Central memory CD8-positive, alpha-beta T cell (primary cell): Measurements from ENCODE around the gene OR14K1.
"Not testable (repeated sequence)": the region's sequence is repeated elsewhere in the genome, so short reads cannot be mapped to it uniquely, and the experiment has no call there.

Experiments
- ATAC-seq: fragments of 150-1000 bp; cut with Tn5 transposase; replicated peaks from 2 replicates; pipeline ENCODE4 v1.10.0; 2022; ENCODE audit warnings: mild to moderate bottlenecking, moderate FRiP score, moderate number of reproducible peaks; ENCODE audit not compliant: poor library complexity, severe bottlenecking; ENCODE audit errors: extremely low read depth
- DNase-seq, 2 donors: peaks; one replicate each; pipeline ENCODE4 v3.0.0; 2021; ENCODE audit warnings: low spot score in 2 of 2
- H3K27ac Mint-ChIP-seq: one replicate; pipeline ENCODE4 v1.8.0; 2022; ENCODE audit warnings: low read depth, mild to moderate bottlenecking, moderate library complexity, mixed read lengths
- H3K27me3 Mint-ChIP-seq: one replicate; pipeline ENCODE4 v1.8.0; 2022; ENCODE audit warnings: mixed read lengths
- H3K36me3 Mint-ChIP-seq: one replicate; pipeline ENCODE4 v1.8.0; 2022; ENCODE audit warnings: mild to moderate bottlenecking, moderate library complexity, mixed read lengths; ENCODE audit not compliant: insufficient read depth
- H3K4me1 Mint-ChIP-seq: one replicate; pipeline ENCODE4 v1.8.0; 2022; ENCODE audit warnings: mixed read lengths
- H3K4me3 Mint-ChIP-seq: one replicate; pipeline ENCODE4 v1.8.0; 2022; ENCODE audit warnings: mild to moderate bottlenecking, moderate library complexity, mixed read lengths
- H3K9me3 Mint-ChIP-seq: one replicate; pipeline ENCODE4 v1.8.0; 2022; ENCODE audit warnings: mixed read lengths

Gene OR14K1

GRCh38 chr1:247738315-247738714 is at the start of gene OR14K1:
Gene OR14K1, plus strand, starts transcription at chr1:247738615. Its CDS starts 0 bp downstream, at chr1:247738615.
- no peaks in the 10 kb centered on the region for H3K36me3 Mint-ChIP-seq
- H3K4me3 Mint-ChIP-seq = no peak within 1 kb of the TSS
- DNase-seq (no peak), ATAC-seq (no peak)
- no peaks in the 10 kb centered on the region for H3K4me1 Mint-ChIP-seq
- no peak within 1 kb of the TSS for H3K27ac Mint-ChIP-seq
- no peaks in the 10 kb centered on the region for H3K27me3 Mint-ChIP-seq
- H3K9me3 Mint-ChIP-seq = no peaks in the 10 kb centered on the region

GRCh38 chr1:247701338-247701737 is 37.1 kb upstream of the OR14K1 start:
- Mint-ChIP-seq H3K4me1 (no peaks in the 10 kb centered on the region), H3K27me3 (no peaks in the 10 kb centered on the region), H3K27ac (no peak overlapping the region), H3K4me3 (no peak overlapping the region), H3K9me3 (peaks cover 6% of the 10 kb centered on the region), H3K36me3 (no peaks in the 10 kb centered on the region)
- ATAC-seq (no peak), DNase-seq (no peak)

GRCh38 chr1:247710681-247711080 is 27.7 kb upstream of the OR14K1 start:
- not testable (repeated sequence) for H3K36me3 Mint-ChIP-seq

GRCh38 chr1:247713753-247714152 is 24.7 kb upstream of the OR14K1 start:
- Mint-ChIP-seq H3K9me3 (peaks cover 16% of the 10 kb centered on the region), H3K27me3 (no peaks in the 10 kb centered on the region), H3K27ac (no peak overlapping the region), H3K36me3 (no peaks in the 10 kb centered on the region), H3K4me1 (no peaks in the 10 kb centered on the region), H3K4me3 (no peak overlapping the region)
- DNase-seq (no peak), ATAC-seq (no peak)

More at GRCh38 chr1:247710681-247711080, 27.7 kb upstream of the OR14K1 start:
- not testable (repeated sequence) for H3K4me1 Mint-ChIP-seq, H3K9me3 Mint-ChIP-seq, H3K27ac Mint-ChIP-seq, DNase-seq, H3K27me3 Mint-ChIP-seq, ATAC-seq, H3K4me3 Mint-ChIP-seq

- no peaks in the 10 kb centered on the region for H3K36me3 Mint-ChIP-seq
- H3K4me3 Mint-ChIP-seq = no peak within 1 kb of the TSS
- H3K27me3 Mint-ChIP-seq = no peaks in the 10 kb centered on the region
- H3K27ac Mint-ChIP-seq = no peak within 1 kb of the TSS
- no peak for ATAC-seq
- no peak for DNase-seq
- H3K9me3 Mint-ChIP-seq = peaks cover 21% of the 10 kb centered on the region
- no peaks in the 10 kb centered on the region for H3K4me1 Mint-ChIP-seq
These were observed 21.9 kb upstream of the OR14K1 start, which contains the start of gene OR6F1 for GRCh38 chr1:247716546-247716945. Gene OR6F1, minus strand, starts transcription at chr1:247716646. Its CDS starts 3,891 bp downstream, at chr1:247712755.

GRCh38 chr1:247721222-247721621 is 17.2 kb upstream of the OR14K1 start:
- no peak for DNase-seq
- Mint-ChIP-seq H3K27me3 (no peaks in the 10 kb centered on the region), H3K27ac (no peak overlapping the region), H3K4me3 (no peak overlapping the region), H3K9me3 (peaks cover 26% of the 10 kb centered on the region), H3K36me3 (no peaks in the 10 kb centered on the region), H3K4me1 (no peaks in the 10 kb centered on the region)
- no peak for ATAC-seq

GRCh38 chr1:247740721-247741120 is 2.3 kb downstream of the OR14K1 start:
- DNase-seq = no peak
- Mint-ChIP-seq H3K36me3 (no peaks in the 10 kb centered on the region), H3K9me3 (no peaks in the 10 kb centered on the region), H3K4me3 (no peak overlapping the region), H3K4me1 (no peaks in the 10 kb centered on the region), H3K27me3 (no peaks in the 10 kb centered on the region), H3K27ac (no peak overlapping the region)
- ATAC-seq = no peak

GRCh38 chr1:247741756-247742155 is 3.3 kb downstream of the OR14K1 start:
- ATAC-seq = no peak
- no peaks in the 10 kb centered on the region for H3K9me3 Mint-ChIP-seq
- DNase-seq = no peak
- H3K27ac Mint-ChIP-seq = no peak overlapping the region
- no peak overlapping the region for H3K4me3 Mint-ChIP-seq
- H3K27me3 Mint-ChIP-seq = no peaks in the 10 kb centered on the region
- no peaks in the 10 kb centered on the region for H3K4me1 Mint-ChIP-seq
- no peaks in the 10 kb centered on the region for H3K36me3 Mint-ChIP-seq

- not testable (repeated sequence) for ATAC-seq, H3K27ac Mint-ChIP-seq, H3K27me3 Mint-ChIP-seq, H3K4me3 Mint-ChIP-seq, H3K4me1 Mint-ChIP-seq, DNase-seq, H3K36me3 Mint-ChIP-seq, H3K9me3 Mint-ChIP-seq
These were observed 3.9 kb downstream of the OR14K1 start for GRCh38 chr1:247742215-247742760.

- Mint-ChIP-seq H3K27me3 (no peaks in the 10 kb centered on the region), H3K4me3 (no peak overlapping the region), H3K36me3 (no peaks in the 10 kb centered on the region), H3K9me3 (peaks cover 10% of the 10 kb centered on the region), H3K4me1 (no peaks in the 10 kb centered on the region), H3K27ac (no peak overlapping the region)
- DNase-seq = no peak
- ATAC-seq = no peak
These were observed 8.0 kb downstream of the OR14K1 start for GRCh38 chr1:247746391-247746935.

- ATAC-seq (no peak), DNase-seq (no peak)
- Mint-ChIP-seq H3K9me3 (peaks cover 10% of the 10 kb centered on the region), H3K27ac (no peak overlapping the region), H3K36me3 (no peaks in the 10 kb centered on the region), H3K27me3 (no peaks in the 10 kb centered on the region), H3K4me1 (no peaks in the 10 kb centered on the region), H3K4me3 (no peak overlapping the region)
These were observed 9.2 kb downstream of the OR14K1 start for GRCh38 chr1:247747616-247748015.

- no peak within 1 kb of the TSS for H3K27ac Mint-ChIP-seq
- DNase-seq = no peak
- no peaks in the 10 kb centered on the region for H3K36me3 Mint-ChIP-seq
- no peaks in the 10 kb centered on the region for H3K4me1 Mint-ChIP-seq
- H3K9me3 Mint-ChIP-seq = peaks cover 10% of the 10 kb centered on the region
- no peak for ATAC-seq
- H3K4me3 Mint-ChIP-seq = no peak within 1 kb of the TSS
- H3K27me3 Mint-ChIP-seq = no peaks in the 10 kb centered on the region
These were observed 9.6 kb downstream of the OR14K1 start, which contains the start of gene OR14A2 for GRCh38 chr1:247748041-247748440. Gene OR14A2, minus strand, starts transcription at chr1:247748141.

- Mint-ChIP-seq H3K27ac (no peak overlapping the region), H3K27me3 (no peaks in the 10 kb centered on the region), H3K9me3 (peaks cover 10% of the 10 kb centered on the region), H3K36me3 (no peaks in the 10 kb centered on the region), H3K4me3 (no peak overlapping the region), H3K4me1 (no peaks in the 10 kb centered on the region)
- DNase-seq (no peak), ATAC-seq (no peak)
These were observed 11.5 kb downstream of the OR14K1 start for GRCh38 chr1:247749870-247750269.
